Spleen (tissue), 13 donors: ENCODE results near the gene ZNF280D. TPM values are rescaled to one million over a fixed set of nuclear protein-coding genes. Genes with fewer than 3 reads are reported as not detected.
A peak's percentile ranks its signal among the peaks of the same experiment; 100 is the strongest.
"Not testable (repeated sequence)": the region's sequence is repeated elsewhere in the genome, so short reads cannot be mapped to it uniquely, and the experiment has no call there.

Experiments
- DNase-seq: peaks from one replicate; pipeline ENCODE4 v3.0.0-alpha.2; 2020
- H3K27ac ChIP-seq, 8 donors: fragments of 200-600 bp; sonication (generic) in 7 of 8; 1 replicate in 4 of 8; 2 replicates in 4 of 8; pipeline versions ENCODE4 v1.5.0 to v1.8.0; 2016 to 2021; ENCODE audit warnings: inconsistent platforms in 4 of 8, mild to moderate bottlenecking in 4 of 8, moderate library complexity in 1 of 8
- H3K27me3 ChIP-seq, 7 donors: fragments of 200-600 bp; sonication (generic) in 6 of 7; replicated peaks in 1 of 7; 1 replicate in 4 of 7; 2 replicates in 3 of 7; pipeline versions ENCODE4 v1.5.0 to v1.8.0; 2016 to 2021; ENCODE audit warnings: inconsistent platforms in 3 of 7, mild to moderate bottlenecking in 1 of 7
- H3K36me3 ChIP-seq, 6 donors: fragments of 200-600 bp; sonication (generic) in 5 of 6; 1 replicate in 4 of 6; 2 replicates in 2 of 6; pipeline versions ENCODE4 v1.5.0 to v1.8.0; 2016 to 2021; ENCODE audit warnings: inconsistent platforms in 2 of 6
- H3K4me1 ChIP-seq, 6 donors: fragments of 200-600 bp; sonication (generic) in 5 of 6; 1 replicate in 3 of 6; 2 replicates in 3 of 6; pipeline versions ENCODE4 v1.5.0 to v1.8.0; 2016 to 2021; ENCODE audit warnings: inconsistent platforms in 3 of 6
- H3K4me3 ChIP-seq, 8 donors: fragments of 200-600 bp; sonication (generic) in 7 of 8; 1 replicate in 4 of 8; 2 replicates in 4 of 8; pipeline versions ENCODE4 v1.5.0 to v1.8.0; 2016 to 2021; ENCODE audit warnings: inconsistent platforms in 4 of 8, mild to moderate bottlenecking in 4 of 8, moderate library complexity in 2 of 8
- H3K9me3 ChIP-seq, 8 donors: fragments of 200-600 bp; sonication (generic) in 7 of 8; 1 replicate in 4 of 8; 2 replicates in 4 of 8; pipeline versions ENCODE4 v1.5.0 to v1.8.0; 2016 to 2021; ENCODE audit warnings: inconsistent platforms in 4 of 8
- CTCF ChIP-seq, 11 experiments: fragments of 200-600 bp in 7 of 11; fragments of 450-650 bp in 4 of 11; sonication (generic) in 4 of 11; IDR thresholded peaks in 8 of 11; conservative IDR thresholded peaks in 3 of 11; 1 replicate in 7 of 11; 2 replicates in 4 of 11; pipeline versions ENCODE4 v1.4.0 to v1.8.0; 2016 to 2021; ENCODE audit warnings: antibody characterized with exemption in 11 of 11, inconsistent platforms in 4 of 11, mild to moderate bottlenecking in 1 of 11
- POLR2A ChIP-seq, 3 donors: fragments of 450-650 bp; IDR thresholded peaks; one replicate each; pipeline ENCODE4 v1.5.1; 2017; ENCODE audit warnings: antibody characterized with exemption in 3 of 3, mild to moderate bottlenecking in 1 of 3
- POLR2AphosphoS5 ChIP-seq, 3 donors: sonication (generic); formaldehyde crosslinking; IDR thresholded peaks; one replicate each; pipeline ENCODE4 v1.5.1; 2017; ENCODE audit warnings: antibody characterized with exemption in 3 of 3
- WGBS, 5 donors: extraction: QIAGEN DNeasy Blood & Tissue Kit in 3 of 5; methylation state at CpG; one replicate each; pipeline versions ENCODE4 v1.1.5 to v1.1.7; 2013 to 2018; 5-methylcytosine and 5-hydroxymethylcytosine counted together
- intact Hi-C: fragments of 100-400 bp; cut with DNase I; formaldehyde crosslinking; loops from one replicate; pipeline ENCODE4 v1.15.0; 2023; ENCODE audit warnings: low total_unique reads
- long read RNA-seq, 2 donors: transcript quantifications; one replicate each; lab custom pipeline, GENCODE V29; 2026
- polyA plus RNA-seq, 3 donors: library from polyadenylated mRNA; stranded (reverse); fragments of 200-250 nt; gene quantifications; one replicate each; pipeline ENCODE4 v1.2.1, GENCODE V29; 2013
- total RNA-seq, 7 donors: library from RNA; depleted of rRNA in 3 of 7; stranded (reverse); fragments of >200 nt in 3 of 7; fragmentation: NEBNext Ultra II Directional in 4 of 7; extraction: Animal tissue kit (Norgen Biotek cat#: 25700) in 4 of 7; gene quantifications; one replicate each; pipeline versions ENCODE4 v1.1.0 to v1.2.1, GENCODE V29; 2016 to 2021
- donor health status: healthy with polysubstance abuse.
- donor health status: DM: no; HTN: no; CAD: no; lungs with moderate emphysema.
- donor health status: DM: no; HTN: no; CAD: no.
- donor health status: Bipolar disorder and iron deficiency.
- donor health status: healthy.
- donor health status: DM: no; HTN: no; CAD: no.
- donor health status: DM: yes; HTN: yes; CAD: no.

Gene ZNF280D
- total RNA-seq (10 to 100 TPM; 34.7 to 71.3 (median 55.0) TPM), polyA plus RNA-seq (10 to 100 TPM; 15.5 to 19.3 (median 16.3) TPM)
- long read RNA-seq, donor 1, partial matches to known transcripts: 0 of 1 reads
- long read RNA-seq, donor 1, other reads (novel, unspliced or antisense): 0 of 1 reads
- long read RNA-seq, donor 2, full-length matches to known transcripts: 2 of 2 reads
- long read RNA-seq, donor 2, partial matches to known transcripts: 0 of 2 reads
- long read RNA-seq, donor 2, other reads (novel, unspliced or antisense): 0 of 2 reads

DNA sequence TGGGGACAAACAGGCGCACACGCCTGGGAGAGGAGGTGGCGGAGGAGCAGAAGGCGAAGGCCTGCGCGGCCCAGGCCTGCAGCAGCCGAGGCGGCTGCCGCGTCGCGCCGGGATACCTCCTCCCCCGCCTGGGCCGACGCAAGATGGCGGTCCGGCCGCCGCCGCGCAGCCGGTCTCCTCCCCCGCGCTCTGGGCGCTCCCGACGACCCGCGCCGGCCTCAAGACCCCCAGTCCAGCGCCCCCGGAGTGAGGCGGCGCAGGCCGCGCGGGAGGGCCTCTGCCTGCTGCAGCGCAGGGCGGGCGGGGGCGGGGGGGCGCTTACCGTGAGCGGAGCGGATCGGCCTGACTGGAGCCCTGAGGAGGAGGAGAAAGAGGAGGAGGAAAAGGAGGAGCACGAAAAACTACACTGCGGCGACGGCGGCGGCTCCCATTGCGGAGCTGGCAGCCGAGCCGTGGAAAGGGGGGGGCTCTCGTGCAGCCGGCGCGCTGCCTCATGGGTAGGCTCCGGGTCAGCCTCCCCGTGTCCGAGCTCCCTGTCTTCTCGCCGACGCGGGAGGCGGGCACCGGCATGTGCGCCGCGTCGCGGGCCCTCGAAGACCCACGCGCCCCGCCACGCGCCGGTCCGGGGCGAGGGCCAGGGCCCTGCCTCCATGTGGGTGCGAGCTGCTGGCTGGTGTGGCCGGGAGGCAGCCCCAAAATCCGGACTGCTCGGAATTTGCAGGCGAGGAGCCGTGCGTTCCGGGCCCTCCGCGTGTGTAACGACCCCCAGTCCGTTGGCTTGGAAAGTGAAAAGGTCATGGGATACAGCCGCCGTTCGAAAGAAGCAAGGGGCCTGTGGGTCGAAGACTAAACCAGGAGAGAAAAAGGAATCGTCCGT lies at the start of gene ZNF280D:
Gene ZNF280D, minus strand, starts transcription at position 374 of the 877 bp plus-strand sequence. CDS start 26,400 bp downstream, outside the sequence.
- H3K4me3 ChIP-seq: peak within 1 kb of the TSS; percentile 54 to 85 (median 62)
- intact Hi-C loops: no loop called here
- peaks cover 0 to 12% (median 4%) of the 10 kb centered on the region in 8 donors for H3K9me3 ChIP-seq
- H3K36me3 ChIP-seq: no peaks in the 10 kb centered on the region
- H3K27ac ChIP-seq: peak within 1 kb of the TSS; percentile 84 to 97 (median 94)
- 12 to 31% (median 13%) methylated on average over 50 to 101 of the region's 101 CpGs for WGBS, 5 donors
- peak; percentile 95 for DNase-seq
- TF ChIP-seq POLR2AphosphoS5 (IDR thresholded peaks at IDR 0.05): peak; percentile 75 to 85 (median 85)
- no peak for TF ChIP-seq CTCF (IDR thresholded peaks at IDR 0.05 in 8 of 11, conservative IDR thresholded peaks at IDR 0.05 in 3 of 11)
- peak in 1 of 3 donors; percentile 4 for TF ChIP-seq POLR2A (IDR thresholded peaks at IDR 0.05)
- H3K27me3 ChIP-seq: no peaks in the 10 kb centered on the region
- peaks cover 23 to 53% (median 44%) of the 10 kb centered on the region in 6 donors for H3K4me1 ChIP-seq

GRCh38 chr15:56782306-56782705 lies 49.0 kb upstream of the ZNF280D start:
- 86 to 94% (median 93%) methylated on average over 8 of the region's 8 CpGs for WGBS, 5 donors
- no peaks in the 10 kb centered on the region for H3K36me3 ChIP-seq
- H3K27me3 ChIP-seq: no peaks in the 10 kb centered on the region
- no peak overlapping the region for H3K4me3 ChIP-seq
- no peaks in the 10 kb centered on the region for H3K4me1 ChIP-seq
- intact Hi-C loops: no loop called here
- H3K9me3 ChIP-seq: no peaks in the 10 kb centered on the region
- no peak overlapping the region for H3K27ac ChIP-seq
- no peak for DNase-seq
- TF ChIP-seq POLR2AphosphoS5 (IDR thresholded peaks at IDR 0.05): no peak
- TF ChIP-seq POLR2A (IDR thresholded peaks at IDR 0.05): no peak
- no peak for TF ChIP-seq CTCF (IDR thresholded peaks at IDR 0.05 in 8 of 11, conservative IDR thresholded peaks at IDR 0.05 in 3 of 11)

DNA sequence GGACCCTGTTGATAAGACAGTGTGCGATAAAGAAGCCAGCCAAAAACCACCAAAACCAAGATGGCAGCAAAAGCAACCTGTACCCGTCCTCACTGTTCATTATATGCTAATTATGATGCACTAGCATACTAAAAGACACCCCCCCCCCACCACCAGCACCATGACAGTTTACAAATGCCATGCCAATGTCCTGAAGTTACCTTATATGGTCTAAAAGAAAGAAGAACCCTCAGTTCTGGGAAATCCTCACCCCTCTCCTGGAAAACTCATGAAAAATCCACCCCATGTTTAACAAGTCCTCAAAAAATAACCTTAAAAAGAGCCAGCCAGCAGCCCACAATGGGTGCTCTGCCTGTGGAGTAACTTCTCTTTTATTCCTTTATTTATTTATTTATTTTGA lies 48.4 kb upstream of the ZNF280D start:
- Histone ChIP-seq H3K36me3 (no peaks in the 10 kb centered on the region), H3K9me3 (no peaks in the 10 kb centered on the region), H3K27me3 (no peaks in the 10 kb centered on the region), H3K4me1 (no peaks in the 10 kb centered on the region), H3K4me3 (no peak overlapping the region), H3K27ac (no peak overlapping the region)
- intact Hi-C loops: no loop called here
- DNase-seq: no peak
- no peak for TF ChIP-seq POLR2AphosphoS5 (IDR thresholded peaks at IDR 0.05)
- no peak for TF ChIP-seq CTCF (IDR thresholded peaks at IDR 0.05 in 8 of 11, conservative IDR thresholded peaks at IDR 0.05 in 3 of 11)
- no peak for TF ChIP-seq POLR2A (IDR thresholded peaks at IDR 0.05)
- 82 to 100% (median 93%) methylated on average over 2 of the region's 2 CpGs for WGBS, 5 donors

DNA sequence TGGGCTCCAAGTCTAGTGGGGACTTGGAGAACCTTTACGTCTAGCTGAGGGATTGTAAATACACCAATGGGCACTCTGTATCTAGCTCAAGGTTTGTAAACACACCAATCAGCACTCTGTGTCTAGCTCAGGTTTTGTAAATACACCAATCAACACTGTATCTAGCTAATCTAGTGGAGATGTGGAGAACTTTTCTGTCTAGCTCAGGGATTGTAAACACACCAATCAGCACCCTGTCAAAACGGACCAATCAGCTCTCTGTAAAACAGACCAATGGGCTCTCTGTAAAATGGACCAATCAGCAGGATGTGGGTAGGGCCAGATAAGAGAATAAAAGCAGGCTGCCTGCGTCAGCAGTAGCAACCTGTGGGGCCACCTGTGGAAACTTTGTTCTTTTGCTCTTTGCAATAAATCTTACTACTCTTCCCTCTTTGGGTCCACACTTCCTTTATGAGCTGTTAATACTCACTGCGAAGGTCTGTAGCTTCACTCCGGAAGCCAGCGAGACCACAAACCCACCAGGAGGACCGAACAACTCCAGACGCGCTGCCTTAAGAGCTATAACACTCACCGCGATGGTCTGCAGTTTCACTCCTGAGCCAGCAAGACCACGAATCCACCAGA lies 46.9 kb upstream of the ZNF280D start:
- H3K27ac ChIP-seq, H3K4me3 ChIP-seq, H3K4me1 ChIP-seq, H3K9me3 ChIP-seq, H3K27me3 ChIP-seq, intact Hi-C loops, H3K36me3 ChIP-seq, DNase-seq: not testable (repeated sequence)
- 21 to 63% (median 39%) methylated on average over 11 to 12 of the region's 12 CpGs for WGBS, 5 donors

DNA sequence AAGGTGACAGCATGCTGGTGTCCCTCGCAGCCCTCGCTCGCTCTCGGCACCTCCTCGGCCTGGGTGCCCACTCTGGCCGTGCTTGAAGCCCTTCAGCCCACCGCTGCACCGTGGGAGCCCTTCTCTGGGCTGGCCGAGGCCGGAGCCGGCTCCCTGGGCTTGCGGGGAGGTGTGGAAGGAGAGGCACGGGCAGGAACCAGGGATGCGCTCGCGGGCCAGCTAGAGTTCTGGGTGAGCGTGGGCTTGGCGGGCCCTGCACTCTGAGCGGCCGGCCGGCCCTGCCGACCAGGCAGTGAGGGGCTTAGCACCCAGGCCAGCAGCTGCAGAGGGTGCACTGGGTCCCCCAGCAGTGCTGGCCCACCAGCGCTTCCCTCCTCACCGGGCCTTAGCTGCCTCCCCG lies 46.1 kb upstream of the ZNF280D start:
- H3K36me3 ChIP-seq, DNase-seq, H3K27ac ChIP-seq, H3K4me3 ChIP-seq, H3K27me3 ChIP-seq, H3K4me1 ChIP-seq, intact Hi-C loops, H3K9me3 ChIP-seq: not testable (repeated sequence)
- WGBS, 5 donors: 92 to 97% (median 95%) methylated on average over 17 to 25 of the region's 25 CpGs
